GM12878 (cell line): ENCODE data around the gene DDX10. TPM values are rescaled to one million over a fixed set of nuclear protein-coding genes. Genes with fewer than 3 reads are reported as not detected.

Source experiments
- ATAC-seq: fragments of 200-7000 bp; cut with Tn5 transposase; 3 replicates; pipeline ENCODE4 v1.9.1; 2020; ENCODE audit warnings: mild to moderate bottlenecking, moderate library complexity
- BruUV-seq: library from RNA; stranded (reverse); fragments of 400-500 nt; replicated peaks from 2 replicates; lab custom pipeline; 2021; lab: Mats Ljungman, UMichigan
- CTCF ChIA-PET: fragments of 300-600 bp; sonication (Branson Sonifier 250); formaldehyde crosslinking; extraction: SDS; loops from one replicate; lab custom pipeline; 2021; ENCODE audit warnings: inconsistent platforms; lab: Yijun Ruan, JAX
- POLR2A ChIA-PET: fragments of 350-600 bp; formaldehyde crosslinking; extraction: SDS; loops from one replicate; lab custom pipeline; 2021; ENCODE audit warnings: inconsistent platforms; lab: Charles Lee
- RAD21 ChIA-PET: fragments of 300-600 bp; sonication (Branson Sonifier 250); formaldehyde crosslinking; loops from one replicate; lab custom pipeline; 2023; ENCODE audit warnings: antibody characterized with exemption; ENCODE audit not compliant: unreplicated experiment; lab: Charles Lee
- SMC1A ChIA-PET: fragments of 300-600 bp; sonication (Branson Sonifier 250); formaldehyde crosslinking; loops from one replicate; lab custom pipeline; 2023; ENCODE audit not compliant: unreplicated experiment, uncharacterized antibody; lab: Charles Lee
- DNase-seq: peaks from one replicate; pipeline ENCODE4 v3.0.0-alpha.2; 2011; ENCODE audit warnings: low read depth, low spot score
- FAIRE-seq: peaks from 3 replicates; lab custom pipeline; 2011; peaks lifted over from hg19 to GRCh38; lab: Jason Lieb, UNC
- H2AFZ ChIP-seq: 2 replicates; pipeline ENCODE4 v1.6.0; 2011; ENCODE audit warnings: low read depth, low read length, control low read depth; ENCODE audit not compliant: control insufficient read depth
- H3K27ac ChIP-seq: 2 replicates; pipeline ENCODE4 v1.5.1; 2011; ENCODE audit warnings: control low read depth; ENCODE audit not compliant: control insufficient read depth, insufficient read depth
- H3K27me3 ChIP-seq, 2 experiments: replicated peaks in 1 of 2; 2 replicates each; pipeline versions ENCODE4 v1.6.0 to v1.6.1; 2011; ENCODE audit warnings: low read length in 1 of 2; ENCODE audit not compliant: control insufficient read depth in 2 of 2, insufficient read depth in 2 of 2
- H3K36me3 ChIP-seq, 2 experiments: 2 replicates each; pipeline ENCODE4 v1.5.1; 2011; ENCODE audit warnings: low read length in 1 of 2; ENCODE audit not compliant: control insufficient read depth in 2 of 2, insufficient read depth in 2 of 2
- H3K4me1 ChIP-seq: 2 replicates; pipeline ENCODE4 v1.6.1; 2011; ENCODE audit warnings: mild to moderate bottlenecking, low read length, moderate library complexity, mixed read lengths; ENCODE audit not compliant: control insufficient read depth, insufficient read depth
- H3K4me2 ChIP-seq: 2 replicates; pipeline ENCODE4 v1.6.0; 2011; ENCODE audit warnings: control low read depth; ENCODE audit not compliant: control insufficient read depth, insufficient read depth
- H3K4me3 ChIP-seq: fragments of 200-600 bp; sonication (generic); 2 replicates; pipeline ENCODE4 v1.5.1; 2016
- H3K79me2 ChIP-seq: 2 replicates; pipeline ENCODE4 v1.6.0; 2011; ENCODE audit warnings: low read length; ENCODE audit not compliant: control insufficient read depth, insufficient read depth
- H3K9ac ChIP-seq: 2 replicates; pipeline ENCODE4 v1.8.0; 2011; ENCODE audit warnings: low read length, control low read depth, mixed read lengths; ENCODE audit not compliant: control insufficient read depth, insufficient read depth
- H3K9me3 ChIP-seq: replicated peaks from 3 replicates; pipeline ENCODE4 v1.5.1; 2011; ENCODE audit warnings: mild to moderate bottlenecking, low read length; ENCODE audit not compliant: control insufficient read depth, insufficient read depth
- H4K20me1 ChIP-seq: 2 replicates; pipeline ENCODE4 v1.6.0; 2011; ENCODE audit not compliant: control insufficient read depth, insufficient read depth
- ASH2L ChIP-seq: fragments of 300-600, 200-600 bp; sonication (generic); IDR thresholded peaks from 2 replicates; pipeline ENCODE4 v1.6.1; 2017; ENCODE audit warnings: low read depth, mild to moderate bottlenecking, borderline replicate concordance
- BMI1 ChIP-seq: fragments of 450-650 bp; IDR thresholded peaks from 2 replicates; pipeline ENCODE4 v1.6.1; 2016; ENCODE audit warnings: mild to moderate bottlenecking, moderate library complexity, borderline replicate concordance
- CHD4 ChIP-seq: fragments of 200-600 bp; sonication (generic); IDR thresholded peaks from 2 replicates; pipeline ENCODE4 v1.6.1; 2016; ENCODE audit warnings: mild to moderate bottlenecking
- CREM ChIP-seq: IDR thresholded peaks from 2 replicates; pipeline ENCODE4 v1.6.1; 2014; ENCODE audit warnings: antibody characterized with exemption, low read depth
- IKZF1 ChIP-seq: fragments of 450-650 bp; conservative IDR thresholded peaks from 2 replicates; pipeline ENCODE4 v1.6.1; 2017; ENCODE audit warnings: antibody characterized with exemption, mild to moderate bottlenecking
- MLLT1 ChIP-seq: fragments of 450-650 bp; IDR thresholded peaks from 2 replicates; pipeline ENCODE4 v1.6.1; 2016; ENCODE audit warnings: mild to moderate bottlenecking
- MYB ChIP-seq: fragments of 150-350 bp; IDR thresholded peaks from 2 replicates; pipeline ENCODE4 v1.6.1; 2014; ENCODE audit warnings: mild to moderate bottlenecking, low read depth, low read length, borderline replicate concordance
- PAX8 ChIP-seq: fragments of 450-650 bp; IDR thresholded peaks from 2 replicates; pipeline ENCODE4 v1.6.1; 2017; ENCODE audit warnings: mild to moderate bottlenecking, moderate library complexity
- SP1 ChIP-seq: IDR thresholded peaks from one replicate; pipeline ENCODE4 v1.6.1; 2011; ENCODE audit warnings: low read depth, low read length
- TCF7 ChIP-seq: IDR thresholded peaks from 2 replicates; pipeline ENCODE4 v1.6.1; 2014; ENCODE audit warnings: antibody characterized with exemption, borderline replicate concordance
- YBX1 ChIP-seq: fragments of 450-650 bp; IDR thresholded peaks from 2 replicates; pipeline ENCODE4 v1.6.1; 2016; ENCODE audit warnings: antibody characterized with exemption
- ZNF274 ChIP-seq: IDR thresholded peaks from one replicate; pipeline ENCODE4 v1.8.0; 2011; ENCODE audit not compliant: insufficient read length, insufficient read depth
- ZNF384 ChIP-seq: IDR thresholded peaks from 2 replicates; pipeline ENCODE4 v1.6.1; 2012; ENCODE audit warnings: low read depth, mild to moderate bottlenecking, low read length, improper control_type of control experiment, borderline replicate concordance
- WGBS: methylation state at CpG from one replicate; pipeline ENCODE4 v1.1.6; 2016; ENCODE audit warnings: low lambda C conversion rate; ENCODE audit not compliant: insufficient replicate concordance, insufficient coverage; ENCODE audit errors: missing lambda C conversion rate; 5-methylcytosine and 5-hydroxymethylcytosine counted together
- in situ Hi-C: fragments of 300-500 bp; cut with MboI; formaldehyde crosslinking; loops from 9 replicates; pipeline ENCODE4 v1.14.3; 2018; ENCODE audit warnings: mixed read lengths
- intact Hi-C: fragments of 100-400 bp; cut with micrococcal nuclease; formaldehyde crosslinking; loops from one replicate; pipeline ENCODE4 v1.14.2; 2022; ENCODE audit not compliant: unreplicated experiment
- polyA plus RNA-seq, 11 experiments: library from polyadenylated mRNA; depleted of rRNA in 4 of 11; unstranded in 6 of 11; stranded (reverse) in 5 of 11; fragments of >200 nt; fragmentation: Nextera tagmentation in 4 of 11; fragmentation: Illumina TruSeq in 1 of 11; extraction: Ambion mirVana in 4 of 11; extraction: Trizol in 1 of 11; gene quantifications; 1 replicate in 1 of 11; 2 replicates in 10 of 11; pipeline versions ENCODE4 v1.2.1 to v1.2.3, GENCODE V29; 2011 to 2016; ENCODE audit warnings: inconsistent platforms in 2 of 11, missing spikeins in 2 of 11, low read depth in 1 of 11
- total RNA-seq, 4 experiments: library from RNA; depleted of rRNA in 3 of 4; stranded (reverse); fragments of >200 nt in 3 of 4; fragmentation: Illumina TruSeq in 1 of 4; extraction: Trizol in 1 of 4; gene quantifications; 2 replicates each; pipeline versions ENCODE4 v1.2.1 to v1.2.3, GENCODE V29; 2013 to 2021

Gene DDX10
- total and polyA plus RNA-seq, 10 of the 15 experiments (the other 5 are each of a cell fraction or from before 2014, with no cell fraction given) = 20.9 to 51.5 (median 31.9) TPM

- no TSS peak for BruUV-seq
- ChIA-PET POLR2A (no interaction called here), RAD21 (no interaction called here), CTCF (interaction anchor here (1.0 kb wide), 1 partner anchor 31 kb away, joined by 3 read pairs; no protein-coding TSS in a partner anchor), SMC1A (no interaction called here)
- no peak for TF ChIP-seq IKZF1
- no peak for TF ChIP-seq CHD4
- no peak for TF ChIP-seq ZNF274
- TF ChIP-seq YBX1 = no peak
- intact Hi-C loops (no loop called here), in situ Hi-C loops (no loop called here)
- DNase-seq (no peak), ATAC-seq (no peak), FAIRE-seq (no peak)
- Histone ChIP-seq H3K27ac (no peak overlapping the region), H3K36me3 (no peaks in the 10 kb centered on the region), H3K4me1 (no peaks in the 10 kb centered on the region), H2AFZ (no peak overlapping the region), H3K4me3 (no peak overlapping the region), H4K20me1 (no peaks in the 10 kb centered on the region), H3K9ac (no peak overlapping the region), H3K27me3 (no peaks in the 10 kb centered on the region), H3K79me2 (no peaks in the 10 kb centered on the region), H3K4me2 (no peak overlapping the region), H3K9me3 (no peaks in the 10 kb centered on the region)
- 98% methylated on average over 5 of the region's 5 CpGs for WGBS
Observed at GRCh38 chr11:108817976-108818375, 153.1 kb downstream of the DDX10 start.

GRCh38 chr11:108818971-108819370 lies 154.1 kb downstream of the DDX10 start:
- Histone ChIP-seq H3K27me3 (no peaks in the 10 kb centered on the region), H3K27ac (no peak overlapping the region), H3K4me2 (no peak overlapping the region), H3K9me3 (no peaks in the 10 kb centered on the region; the same call in 2 of the 3 replicates), H3K36me3 (no peaks in the 10 kb centered on the region), H3K4me1 (no peaks in the 10 kb centered on the region), H4K20me1 (no peaks in the 10 kb centered on the region), H3K4me3 (no peak overlapping the region), H2AFZ (no peak overlapping the region), H3K79me2 (no peaks in the 10 kb centered on the region), H3K9ac (no peak overlapping the region)
- in situ Hi-C loops (no loop called here), intact Hi-C loops (no loop called here)
- 100% methylated on average over 1 of the region's 1 CpG for WGBS
- ChIA-PET RAD21 (no interaction called here), SMC1A (no interaction called here), POLR2A (no interaction called here), CTCF (interaction anchor here (0.7 kb wide), 1 partner anchor 31 kb away, joined by 3 read pairs; no protein-coding TSS in a partner anchor)
- no peak for DNase-seq
- no peak for ATAC-seq
- FAIRE-seq = no peak
- no peak for TF ChIP-seq MLLT1
- TF ChIP-seq ASH2L = no peak
- TF ChIP-seq SP1 = no peak
- no peak for TF ChIP-seq CREM
- no peak for TF ChIP-seq MYB
- TF ChIP-seq ZNF384 = no peak
- TF ChIP-seq TCF7 = no peak
- no peak for TF ChIP-seq PAX8
- no peak for TF ChIP-seq BMI1
- TF ChIP-seq, all 136 proteins: peak for 0
- BruUV-seq = no TSS peak
